Activated CD4-positive, CD25-positive, alpha-beta regulatory T cell (primary cell): ENCODE data around the gene SLC2A8.

Experiments used
- DNase-seq, 4 experiments: peaks; one replicate each; lab custom pipeline; 2025; lab: John Stamatoyannopoulos, UW

SLC2A8 gene

GRCh38 chr9:127403507-127404192, 6.7 kb downstream of the SLC2A8 start:
- no peak for DNase-seq

- DNase-seq: no peak
Observed at GRCh38 chr9:127404631-127405030, 7.7 kb downstream of the SLC2A8 start.

- DNase-seq: no peak
Observed at GRCh38 chr9:127405344-127406125, 8.6 kb downstream of the SLC2A8 start.

DNA sequence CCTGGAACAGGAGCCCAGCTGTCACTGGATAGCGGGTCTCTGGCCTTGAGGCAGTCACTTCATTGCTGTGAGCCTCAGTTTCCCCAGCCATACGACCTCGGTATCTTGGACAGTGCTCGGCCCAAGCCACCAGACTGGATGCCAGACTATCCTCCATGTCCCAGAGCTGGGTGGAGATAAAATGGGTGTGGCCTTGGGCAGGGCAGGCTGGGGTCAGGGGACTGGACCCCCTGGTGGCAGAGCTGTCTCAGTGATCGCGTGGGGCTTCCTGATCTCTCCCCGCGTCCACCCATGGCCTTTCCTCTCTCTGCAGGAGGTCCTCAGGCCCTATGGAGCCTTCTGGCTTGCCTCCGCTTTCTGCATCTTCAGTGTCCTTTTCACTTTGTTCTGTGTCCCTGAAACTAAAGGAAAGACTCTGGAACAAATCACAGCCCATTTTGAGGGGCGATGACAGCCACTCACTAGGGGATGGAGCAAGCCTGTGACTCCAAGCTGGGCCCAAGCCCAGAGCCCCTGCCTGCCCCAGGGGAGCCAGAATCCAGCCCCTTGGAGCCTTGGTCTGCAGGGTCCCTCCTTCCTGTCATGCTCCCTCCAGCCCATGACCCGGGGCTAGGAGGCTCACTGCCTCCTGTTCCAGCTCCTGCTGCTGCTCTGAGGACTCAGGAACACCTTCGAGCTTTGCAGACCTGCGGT, 10.0 kb downstream of the SLC2A8 start:
- no peak for DNase-seq

GRCh38 chr9:127407492-127407843, 10.5 kb downstream of the SLC2A8 start:
- DNase-seq: no peak

- no peak for DNase-seq
Observed at GRCh38 chr9:127411122-127411521, 14.2 kb downstream of the SLC2A8 start.

DNA sequence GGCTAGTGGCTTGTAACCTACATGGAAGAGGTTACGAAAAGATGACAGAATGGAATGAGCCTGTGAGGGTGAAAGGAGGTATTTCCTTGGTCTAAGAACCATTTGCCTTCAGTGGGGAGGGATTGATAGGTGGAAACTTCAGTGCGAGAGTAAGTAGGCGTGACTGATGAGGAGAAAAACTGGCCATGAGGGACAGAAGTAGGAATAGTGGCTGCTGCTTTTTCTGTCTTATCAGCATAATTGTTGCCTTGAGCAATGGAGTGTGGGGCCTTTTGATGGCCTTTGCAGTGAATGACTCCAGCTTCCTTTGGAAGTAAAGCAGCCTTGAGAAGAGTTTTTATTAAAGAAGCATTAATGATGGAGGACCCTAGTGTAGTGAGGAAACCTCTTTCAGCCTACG, 18.2 kb downstream of the SLC2A8 start:
- no peak for DNase-seq

- DNase-seq: no peak
Observed at GRCh38 chr9:127415657-127416056, 18.7 kb downstream of the SLC2A8 start.

DNA sequence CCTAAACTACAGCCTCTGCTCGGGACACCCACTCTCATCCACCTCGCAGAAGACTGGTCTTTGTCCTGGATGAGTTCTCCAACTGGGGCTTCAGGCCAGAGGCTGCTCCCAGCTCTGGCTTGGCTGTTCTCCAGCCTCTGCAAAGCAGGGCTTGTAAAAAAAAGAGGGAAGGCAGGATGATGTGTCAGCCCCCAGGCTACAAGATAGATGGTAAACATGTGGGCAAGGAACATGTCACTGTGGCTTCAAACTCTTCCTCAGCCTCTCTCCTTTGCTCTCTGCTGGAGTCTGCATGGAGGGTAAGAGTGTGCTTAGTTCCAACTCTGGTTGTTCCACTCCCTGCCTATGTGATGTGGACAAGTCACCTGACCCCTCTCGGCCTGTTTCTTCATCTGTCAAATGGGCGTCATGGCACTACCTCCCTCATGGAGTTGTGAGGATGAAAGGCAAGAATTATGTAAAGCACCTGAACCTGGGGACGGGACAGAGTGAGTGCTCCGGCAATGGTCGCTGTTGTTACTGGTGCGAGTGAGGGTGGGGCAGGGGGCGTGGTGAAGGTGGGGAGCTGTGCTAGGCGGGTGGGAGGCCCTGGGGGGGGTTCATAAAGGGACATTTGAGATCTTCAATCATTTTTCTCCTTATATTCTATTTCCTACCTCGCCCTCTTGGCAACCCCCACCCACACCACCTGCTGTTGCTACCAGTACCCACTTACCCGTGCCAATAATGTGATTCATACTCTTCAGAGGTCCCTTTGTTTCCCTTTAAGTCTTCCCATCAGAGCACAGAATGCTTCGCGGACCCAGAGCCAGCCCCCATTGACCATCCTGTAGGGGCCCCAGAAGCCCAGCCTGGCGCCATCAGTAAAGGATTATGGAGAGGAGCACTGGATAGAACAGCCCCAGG, 20.4 kb downstream of the SLC2A8 start:
- no peak for DNase-seq

DNA sequence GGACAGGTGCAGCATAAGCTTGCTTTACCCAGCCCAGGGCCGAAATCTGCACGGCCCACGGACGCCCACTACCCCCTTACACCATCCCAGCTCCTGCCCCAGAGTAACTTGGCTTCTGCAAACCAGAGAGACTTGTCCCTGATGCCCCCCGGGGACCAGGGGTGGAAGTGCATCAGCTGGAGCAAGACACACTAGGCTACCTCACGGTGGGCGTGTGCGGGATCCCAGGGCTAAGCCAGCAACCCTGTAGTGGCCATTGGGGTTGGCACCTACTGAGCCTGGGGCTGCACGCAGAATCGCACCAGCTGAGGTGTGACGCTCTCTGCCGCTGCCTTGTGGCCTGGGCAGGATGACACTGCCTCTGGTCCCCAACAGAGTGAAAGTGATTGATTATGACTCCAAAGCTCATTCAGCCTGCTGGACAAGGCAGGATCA, 21.1 kb downstream of the SLC2A8 start:
- DNase-seq: no peak

DNA sequence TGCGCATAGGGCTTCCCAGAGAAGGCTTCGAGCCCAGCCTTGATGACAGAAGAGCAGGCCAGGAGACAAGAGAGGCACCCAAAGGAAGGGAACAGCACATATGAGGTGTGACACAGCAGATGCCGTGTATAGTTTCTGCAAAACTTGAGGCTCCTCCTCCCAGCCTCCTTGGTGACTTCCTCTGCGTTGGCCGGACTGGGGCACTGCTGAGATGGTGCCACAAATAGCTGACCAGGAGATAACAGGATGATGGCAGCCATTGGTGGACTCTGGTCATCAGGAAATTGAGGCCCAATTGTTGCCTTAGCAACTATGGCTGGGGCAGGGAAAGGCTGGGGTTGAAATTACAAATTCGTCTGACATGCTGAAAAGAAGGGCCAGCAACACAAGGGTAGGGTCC, 22.4 kb downstream of the SLC2A8 start:
- DNase-seq: no peak

DNA sequence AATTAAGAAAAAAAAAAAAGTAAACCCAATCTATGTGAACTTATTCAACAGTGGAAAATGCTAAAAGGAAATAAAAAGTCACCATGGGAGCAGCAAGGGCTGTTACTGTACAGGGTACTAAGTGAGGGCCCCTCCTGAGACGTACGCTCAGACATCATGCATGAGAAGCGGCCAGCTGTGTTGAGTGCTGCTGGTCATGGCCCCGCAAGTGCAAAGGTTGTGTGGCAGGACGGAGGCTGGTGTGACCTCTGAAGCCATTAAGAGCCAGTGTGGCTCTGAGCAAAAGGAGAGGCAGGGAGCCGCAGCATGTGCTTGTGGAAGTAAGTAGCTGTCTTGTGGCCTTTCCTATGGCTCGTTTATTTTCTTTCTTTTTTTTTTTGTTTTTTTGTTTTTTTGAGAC, 24.1 kb downstream of the SLC2A8 start:
- no peak for DNase-seq

DNA sequence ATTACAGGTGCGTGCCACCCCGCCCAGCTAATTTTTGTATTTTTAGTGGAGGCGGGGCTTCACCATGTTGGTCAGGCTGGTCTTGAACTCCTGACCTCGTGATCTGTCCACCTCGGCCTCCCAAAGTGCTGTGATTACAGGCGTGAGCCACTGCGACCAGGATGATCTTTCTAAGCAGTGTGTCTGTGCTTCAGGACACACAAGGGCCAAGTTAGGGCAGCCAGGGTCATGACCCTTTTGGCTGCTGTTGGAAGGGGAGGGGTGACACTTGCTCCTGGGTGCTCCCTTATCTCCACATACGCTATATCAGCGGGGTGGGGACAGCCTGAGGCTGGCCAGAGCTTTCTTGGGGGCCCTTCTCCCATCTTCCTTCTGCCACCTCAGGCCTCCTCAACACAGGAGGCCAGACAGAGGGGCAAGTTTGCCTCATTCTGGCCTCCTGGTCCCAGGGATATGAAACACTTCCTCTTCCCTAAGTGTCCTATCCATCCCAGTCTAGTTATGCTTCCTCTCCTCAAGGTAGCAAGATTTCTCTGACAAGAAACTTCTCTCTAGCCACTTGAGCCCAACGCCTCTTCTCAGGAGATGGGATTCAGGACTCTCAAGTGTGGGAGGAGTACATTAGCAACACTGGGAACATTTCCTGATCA, 25.3 kb downstream of the SLC2A8 start:
- no peak for DNase-seq

DNA sequence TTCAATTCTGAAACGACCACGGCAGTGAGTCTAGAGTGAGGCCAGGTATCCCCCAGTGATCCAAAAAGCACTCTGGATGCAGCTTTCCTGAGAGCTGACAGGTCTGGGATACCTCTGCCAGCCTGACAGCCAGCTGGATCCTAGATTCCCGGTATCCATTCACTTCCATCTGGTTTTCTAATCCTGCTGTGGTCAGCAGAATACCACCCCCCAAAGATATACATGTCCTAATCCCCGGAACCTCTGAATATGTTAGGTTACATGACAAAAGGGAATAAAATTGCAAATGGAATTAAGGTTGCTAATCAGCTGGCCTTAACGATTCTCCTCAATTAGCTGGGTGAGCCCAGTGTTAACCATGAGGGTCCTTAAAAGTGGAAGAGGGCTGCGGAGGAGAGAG, 25.8 kb downstream of the SLC2A8 start:
- no peak for DNase-seq

DNA sequence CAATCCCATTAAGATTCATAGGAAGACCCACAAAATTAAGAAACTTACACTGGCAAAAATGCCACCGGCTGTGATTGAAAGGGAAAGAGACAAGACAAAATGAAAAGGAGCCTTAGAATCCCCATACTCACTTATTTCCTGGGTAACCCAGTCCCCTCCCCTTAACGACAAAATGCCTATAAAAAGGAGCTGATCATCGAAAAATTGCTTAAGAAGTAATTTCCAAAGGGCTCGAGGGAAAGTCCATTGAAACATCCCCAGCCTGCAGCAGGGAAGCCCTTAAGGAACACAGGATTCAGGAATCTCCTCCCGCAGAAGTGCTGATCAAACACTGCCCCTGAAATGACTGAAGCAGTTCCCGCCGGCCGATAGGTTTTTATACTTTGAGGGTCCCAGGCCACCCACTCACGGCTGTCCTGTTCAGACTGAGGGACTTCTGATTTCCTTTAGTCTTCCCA, 26.5 kb downstream of the SLC2A8 start:
- no peak for DNase-seq

DNA sequence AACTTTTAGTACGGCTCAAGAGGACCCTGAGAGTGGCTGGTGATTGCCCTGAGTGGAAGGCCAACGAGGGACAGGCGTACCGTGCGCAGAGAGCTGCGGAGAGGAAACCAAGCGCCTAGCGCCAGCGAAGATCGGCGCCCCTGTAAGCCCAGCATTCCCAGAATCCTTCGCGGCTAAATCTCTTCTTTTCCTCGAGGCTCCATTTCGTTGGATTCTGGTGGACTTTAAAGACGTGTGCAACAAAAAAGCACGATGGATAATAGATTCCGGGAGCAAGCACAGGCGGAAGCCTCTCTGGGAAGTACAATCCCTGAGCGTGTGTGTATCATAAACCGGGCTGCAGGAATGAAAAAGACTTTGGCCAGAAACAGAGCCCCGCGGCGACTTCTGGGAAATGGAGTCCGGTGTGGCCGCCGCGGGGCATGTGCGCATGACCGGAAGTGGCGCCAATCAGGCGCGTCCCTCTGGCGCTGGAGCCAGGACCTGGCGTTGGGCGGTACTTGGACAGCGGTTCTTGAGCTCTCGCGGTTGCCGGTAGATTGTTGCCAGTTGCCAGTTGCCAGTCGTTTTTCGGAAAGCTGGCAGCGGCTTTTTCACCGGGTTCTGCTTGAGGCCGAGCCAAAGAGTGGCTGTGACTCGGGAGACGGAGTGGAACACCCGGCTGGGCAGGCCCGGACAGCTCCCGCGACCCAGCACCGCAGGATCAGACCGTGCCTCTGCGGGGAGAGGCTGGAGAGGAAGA, 27.1 kb downstream of the SLC2A8 start, which contains the start of gene ZNF79:
ZNF79 (plus strand) TSS at position 449 of the 742 bp plus-strand sequence. CDS start 406 bp downstream, outside the sequence.
- peak; percentile 80 to 84 (median 81) for DNase-seq

- DNase-seq: no peak
Observed at GRCh38 chr9:127424676-127424999, 27.7 kb downstream of the SLC2A8 start.

- no peak for DNase-seq
Observed at GRCh38 chr9:127426756-127427155, 29.8 kb downstream of the SLC2A8 start.

GRCh38 chr9:127428348-127428747, 31.4 kb downstream of the SLC2A8 start:
- no peak for DNase-seq

DNA sequence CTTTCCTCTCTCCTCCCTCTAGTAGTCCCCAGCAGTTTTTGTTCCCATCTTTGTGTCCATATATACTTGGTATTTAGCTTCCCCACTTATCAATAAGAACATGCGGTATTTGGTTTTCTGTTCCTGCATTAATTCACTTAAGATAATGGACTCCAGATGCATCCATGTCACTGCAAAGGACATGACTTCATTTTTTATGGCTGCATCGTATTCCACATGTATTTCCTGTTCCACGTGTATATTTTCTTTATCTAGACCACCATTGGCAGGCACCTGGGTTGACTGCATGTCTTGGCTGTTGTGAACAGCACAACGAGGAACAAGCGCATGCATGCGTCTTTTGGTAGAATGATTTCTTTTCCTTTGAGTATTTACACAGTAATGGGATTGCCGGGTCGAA, 33.4 kb downstream of the SLC2A8 start:
- DNase-seq: no peak
